ENCODE results near the gene VWA1. TPM values are rescaled to one million over a fixed set of nuclear protein-coding genes. Genes with fewer than 3 reads are reported as not detected.
"Not testable (repeated sequence)": the region's sequence is repeated elsewhere in the genome, so short reads cannot be mapped to it uniquely, and the experiment has no call there.

VWA1 gene
- total RNA-seq, 1 donor from 2014 or later, result 83.3 TPM

DNA sequence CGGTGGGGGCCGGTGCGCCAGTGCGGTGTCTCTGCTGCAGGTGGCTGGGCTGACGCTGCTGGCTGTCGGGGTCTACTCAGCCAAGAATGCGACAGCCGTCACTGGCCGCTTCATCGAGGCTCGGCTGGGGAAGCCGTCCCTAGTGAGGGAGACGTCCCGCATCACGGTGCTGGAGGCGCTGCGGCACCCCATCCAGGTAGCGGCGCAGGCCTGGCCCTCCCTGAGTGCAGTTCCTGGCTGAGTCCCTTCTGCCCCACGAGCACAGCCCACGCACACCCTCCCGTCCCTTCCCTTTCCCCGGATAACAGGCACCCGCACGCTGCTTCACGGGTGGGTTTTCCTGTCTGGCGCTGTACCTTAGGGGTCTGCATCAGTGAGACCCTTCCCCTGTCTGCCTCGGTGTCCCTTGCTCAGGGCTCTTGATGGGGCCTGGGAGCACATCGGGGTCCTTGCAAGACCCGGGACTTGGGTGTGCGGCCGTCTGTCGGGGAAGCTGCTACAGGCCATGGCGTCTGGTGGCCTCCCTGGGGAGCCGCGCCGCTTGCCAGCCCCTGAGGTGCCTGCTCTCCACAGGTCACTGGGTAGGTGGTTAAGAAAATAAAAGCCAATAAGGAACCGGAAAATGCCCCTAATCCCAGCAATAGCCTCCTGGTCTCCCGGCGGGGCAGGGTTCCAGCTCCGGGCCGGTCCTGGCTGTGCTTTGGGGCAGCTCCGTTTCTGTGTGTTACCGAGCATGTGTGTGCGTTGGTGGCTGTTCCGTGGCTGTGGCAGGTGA lies 49.7 kb downstream of the VWA1 start:
- not testable (repeated sequence) for DNase-seq (ENCODE audit: low spot score)

DNA sequence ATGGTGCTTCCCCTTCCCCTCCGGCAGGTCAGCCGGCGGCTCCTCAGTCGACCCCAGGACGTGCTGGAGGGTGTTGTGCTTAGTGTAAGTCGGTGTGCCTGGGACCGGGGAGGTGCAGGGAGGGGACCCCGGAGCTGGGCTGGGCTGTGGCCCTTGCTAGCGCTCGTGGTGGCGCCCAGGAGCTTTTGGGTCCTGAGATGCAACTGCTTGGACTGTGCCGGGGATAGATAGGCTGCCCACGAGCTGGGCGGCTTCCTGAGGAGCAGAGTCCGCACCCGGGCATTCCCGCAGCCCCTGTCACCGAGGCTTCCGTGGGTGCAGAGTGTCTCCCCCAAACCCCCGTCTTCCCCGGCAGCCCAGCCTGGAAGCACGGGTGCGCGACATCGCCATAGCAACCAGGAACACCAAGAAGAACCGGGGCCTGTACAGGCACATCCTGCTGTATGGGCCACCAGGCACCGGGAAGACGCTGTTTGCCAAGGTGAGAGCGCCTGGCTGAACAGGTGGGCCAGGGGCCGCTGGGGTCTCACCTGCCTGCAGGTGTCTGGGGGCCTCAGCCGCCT lies 50.3 kb downstream of the VWA1 start:
- not testable (repeated sequence) for DNase-seq (ENCODE audit: low spot score)

- DNase-seq (ENCODE audit: low spot score), result no peak
Observed at GRCh38 chr1:1487701-1488100, 52.2 kb downstream of the VWA1 start.

- no peak for DNase-seq (ENCODE audit: low spot score)
Observed at GRCh38 chr1:1489231-1489630, 53.7 kb downstream of the VWA1 start.

GRCh38 chr1:1489861-1490260 lies 54.4 kb downstream of the VWA1 start:
- DNase-seq (ENCODE audit: low spot score), result no peak

- DNase-seq (ENCODE audit: low spot score), result no peak
Observed at GRCh38 chr1:1490633-1491230, 55.2 kb downstream of the VWA1 start.

GRCh38 chr1:1491601-1492000 lies 56.1 kb downstream of the VWA1 start:
- no peak for DNase-seq (ENCODE audit: low spot score)

Other genes starting within 250 kb of the VWA1 start
- gene TNFRSF18, start 229.1 kb upstream of the VWA1 start, total RNA-seq, result 3.3 TPM
- 2.0 TPM for gene TNFRSF4, start 221.5 kb upstream of the VWA1 start, total RNA-seq
- 134 TPM for gene SDF4, start 203.7 kb upstream of the VWA1 start, total RNA-seq
- gene B3GALT6, start 203.5 kb upstream of the VWA1 start, total RNA-seq, result 14.8 TPM
- 3.4 TPM for gene C1QTNF12, start 189.0 kb upstream of the VWA1 start, total RNA-seq
- gene UBE2J2, start 161.8 kb upstream of the VWA1 start, total RNA-seq, result 59.8 TPM
- 6.6 TPM for gene SCNN1D, start 155.3 kb upstream of the VWA1 start, total RNA-seq
- gene ACAP3, start 127.8 kb upstream of the VWA1 start, total RNA-seq, result 77.6 TPM
- 29.0 TPM for gene PUSL1, start 127.1 kb upstream of the VWA1 start, total RNA-seq
- gene INTS11, start 111.0 kb upstream of the VWA1 start, total RNA-seq, result 132 TPM
- 21.4 TPM for gene CPTP, start 110.9 kb upstream of the VWA1 start, total RNA-seq
- gene TAS1R3, start 104.4 kb upstream of the VWA1 start, total RNA-seq, result 0.42 TPM
- 52.8 TPM for gene DVL1, start 86.3 kb upstream of the VWA1 start, total RNA-seq
- 41.9 TPM for gene MXRA8, start 77.1 kb upstream of the VWA1 start, total RNA-seq
- 102 TPM for gene AURKAIP1, start 60.5 kb upstream of the VWA1 start, total RNA-seq
- 259 TPM for gene CCNL2, start 36.4 kb upstream of the VWA1 start, total RNA-seq
- 145 TPM for gene MRPL20, start 28.4 kb upstream of the VWA1 start, total RNA-seq
- gene ANKRD65, start 14.4 kb upstream of the VWA1 start, total RNA-seq, result 40.9 TPM
- 8.0 TPM for gene ATAD3C, start 14.0 kb downstream of the VWA1 start, total RNA-seq
- 42.6 TPM for gene ATAD3B, start 36.1 kb downstream of the VWA1 start, total RNA-seq
- gene ATAD3A, start 76.5 kb downstream of the VWA1 start, total RNA-seq, result 26.3 TPM
- gene TMEM240, start 104.9 kb downstream of the VWA1 start, total RNA-seq, result 2.9 TPM
- gene SSU72, start 139.2 kb downstream of the VWA1 start, total RNA-seq, result 116 TPM
- 4.1 TPM for gene FNDC10, start 164.4 kb downstream of the VWA1 start, total RNA-seq
- gene MIB2, start 179.8 kb downstream of the VWA1 start, total RNA-seq, result 64.5 TPM
- gene MMP23B, start 196.5 kb downstream of the VWA1 start, total RNA-seq, result 16.6 TPM
- gene CDK11B, start 223.3 kb downstream of the VWA1 start, total RNA-seq, result 20.2 TPM